ENCODE measurements around the gene ADCK1. TPM values are rescaled to one million over a fixed set of nuclear protein-coding genes. Genes with fewer than 3 reads are reported as not detected.

Gene ADCK1
- total RNA-seq, 4 donors from 2014 or later = 3.5 to 11.0 (median 5.5) TPM

- H3K9me3 ChIP-seq = no peaks in the 10 kb centered on the region
- H3K4me1 ChIP-seq = no peaks in the 10 kb centered on the region
- H3K36me3 ChIP-seq = peaks cover 0 to 4% of the 10 kb centered on the region in 2 donors
- H3K27ac ChIP-seq = no peak overlapping the region
- H3K27me3 ChIP-seq = no peaks in the 10 kb centered on the region
- in situ Hi-C loops (cut with MboI; ENCODE audit: low sequenced_read_pairs in 4 of 4) (no loop called here), intact Hi-C loops (cut with DNase I; ENCODE audit: low total_unique reads) (no loop called here)
- no peak overlapping the region for H3K4me3 ChIP-seq
- no peak for TF ChIP-seq POLR2A (IDR thresholded peaks at IDR 0.05)
- TF ChIP-seq CTCF (IDR thresholded peaks at IDR 0.05 in 4 of 5, conservative IDR thresholded peaks at IDR 0.05 in 1 of 5) = no peak
- no peak for DNase-seq
- ATAC-seq = no peak
These were observed 104.2 kb downstream of the ADCK1 start for GRCh38 chr14:77903937-77904617.

- H3K4me3 ChIP-seq = no peak overlapping the region
- DNase-seq (no peak), ATAC-seq (no peak)
- intact Hi-C loops (cut with DNase I; ENCODE audit: low total_unique reads) = no loop called here
- H3K9me3 ChIP-seq = no peaks in the 10 kb centered on the region
- no peaks in the 10 kb centered on the region for H3K27me3 ChIP-seq
- H3K4me1 ChIP-seq = no peaks in the 10 kb centered on the region
- in situ Hi-C loops (cut with MboI; ENCODE audit: low sequenced_read_pairs in 4 of 4) = no loop called here
- TF ChIP-seq POLR2A (IDR thresholded peaks at IDR 0.05) (no peak), CTCF (IDR thresholded peaks at IDR 0.05 in 4 of 5, conservative IDR thresholded peaks at IDR 0.05 in 1 of 5) (no peak)
- H3K27ac ChIP-seq = no peak overlapping the region
- H3K36me3 ChIP-seq = peaks cover 0 to 4% of the 10 kb centered on the region in 2 donors
These were observed 106.5 kb downstream of the ADCK1 start for GRCh38 chr14:77906446-77906845.

- H3K27ac ChIP-seq = no peak overlapping the region
- in situ Hi-C loops (cut with MboI; ENCODE audit: low sequenced_read_pairs in 4 of 4) (no loop called here), intact Hi-C loops (cut with DNase I; ENCODE audit: low total_unique reads) (no loop called here)
- H3K4me3 ChIP-seq = no peak overlapping the region
- no peaks in the 10 kb centered on the region for H3K9me3 ChIP-seq
- ATAC-seq (no peak), DNase-seq (no peak)
- TF ChIP-seq POLR2A (IDR thresholded peaks at IDR 0.05) (no peak), CTCF (IDR thresholded peaks at IDR 0.05 in 4 of 5, conservative IDR thresholded peaks at IDR 0.05 in 1 of 5) (no peak)
- peaks cover 0 to 8% of the 10 kb centered on the region in 2 donors for H3K4me1 ChIP-seq
- H3K36me3 ChIP-seq = peaks cover 0 to 4% of the 10 kb centered on the region in 2 donors
- H3K27me3 ChIP-seq = no peaks in the 10 kb centered on the region
These were observed 108.9 kb downstream of the ADCK1 start for GRCh38 chr14:77908847-77909246.

GRCh38 chr14:77909911-77910310 is 110.0 kb downstream of the ADCK1 start:
- Histone ChIP-seq H3K27ac (no peak overlapping the region), H3K9me3 (no peaks in the 10 kb centered on the region), H3K36me3 (peaks cover 0 to 4% of the 10 kb centered on the region in 2 donors), H3K27me3 (no peaks in the 10 kb centered on the region), H3K4me3 (no peak overlapping the region), H3K4me1 (peaks cover 0 to 8% of the 10 kb centered on the region in 2 donors)
- ATAC-seq (no peak), DNase-seq (no peak)
- intact Hi-C loops (cut with DNase I; ENCODE audit: low total_unique reads) (no loop called here), in situ Hi-C loops (cut with MboI; ENCODE audit: low sequenced_read_pairs in 4 of 4) (no loop called here)
- TF ChIP-seq CTCF (IDR thresholded peaks at IDR 0.05 in 4 of 5, conservative IDR thresholded peaks at IDR 0.05 in 1 of 5) (no peak), POLR2A (IDR thresholded peaks at IDR 0.05) (no peak)

- in situ Hi-C loops (cut with MboI; ENCODE audit: low sequenced_read_pairs in 4 of 4) (no loop called here), intact Hi-C loops (cut with DNase I; ENCODE audit: low total_unique reads) (no loop called here)
- no peaks in the 10 kb centered on the region for H3K9me3 ChIP-seq
- peaks cover 0 to 8% of the 10 kb centered on the region in 2 donors for H3K4me1 ChIP-seq
- H3K27me3 ChIP-seq = no peaks in the 10 kb centered on the region
- H3K36me3 ChIP-seq = peaks cover 0 to 4% of the 10 kb centered on the region in 2 donors
- H3K4me3 ChIP-seq = no peak overlapping the region
- no peak overlapping the region for H3K27ac ChIP-seq
- ATAC-seq (no peak), DNase-seq (no peak)
- no peak for TF ChIP-seq POLR2A (IDR thresholded peaks at IDR 0.05)
These were observed 110.6 kb downstream of the ADCK1 start for GRCh38 chr14:77910506-77910905.
